Measurements from ENCODE around the gene TARBP2. TPM values are rescaled to one million over a fixed set of nuclear protein-coding genes. Genes with fewer than 3 reads are reported as not detected.

TARBP2 gene
- total RNA-seq, 4 donors from 2014 or later, result 25.7 to 30.3 (median 27.2) TPM

DNA sequence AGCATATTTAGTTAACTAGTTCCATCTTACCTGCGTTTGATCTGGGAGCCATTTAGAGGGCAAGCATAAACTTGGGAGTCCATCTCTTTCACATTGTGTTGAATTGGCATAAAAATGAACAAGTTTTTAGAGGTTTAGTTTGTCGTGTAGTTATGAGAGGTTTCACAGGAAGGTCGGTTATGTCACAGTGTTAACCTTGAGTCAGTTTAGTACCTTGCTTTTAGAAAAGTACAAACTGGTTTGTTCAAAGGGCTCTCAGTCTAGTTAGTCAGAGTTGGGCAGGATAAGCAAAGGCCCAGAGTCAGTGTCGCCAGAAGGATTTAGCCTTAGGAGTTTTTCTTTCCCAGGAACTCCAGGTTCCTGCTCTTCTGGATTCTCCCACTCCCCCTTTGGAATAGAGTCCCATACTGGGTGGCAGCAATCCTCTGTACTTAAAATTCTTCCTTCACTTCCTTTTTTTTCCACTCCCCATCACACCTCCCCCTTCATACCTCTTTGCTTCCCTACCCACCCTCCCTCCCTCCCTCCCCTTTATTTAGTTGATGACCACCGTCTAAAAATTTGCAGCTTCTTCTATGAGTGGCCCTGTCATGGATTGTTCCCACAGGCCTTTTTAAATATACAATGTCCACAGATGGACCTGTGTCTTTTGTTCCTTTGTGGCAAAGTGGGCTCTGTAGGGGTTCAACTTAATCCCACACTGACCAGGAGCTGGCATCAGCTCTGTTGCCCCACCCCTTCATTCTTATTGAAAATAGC, 37.1 kb upstream of the TARBP2 start:
- TF ChIP-seq CTCF (IDR thresholded peaks at IDR 0.05) (no peak), POLR2A (IDR thresholded peaks at IDR 0.05) (no peak)
- H3K27me3 ChIP-seq, result no peaks in the 10 kb centered on the region
- no peaks in the 10 kb centered on the region for H3K9me3 ChIP-seq
- no peak overlapping the region for H3K4me3 ChIP-seq
- no peak overlapping the region for H3K27ac ChIP-seq
- H3K36me3 ChIP-seq, result peaks cover 0 to 100% (median 3%) of the 10 kb centered on the region in 3 donors
- no peak for DNase-seq
- peaks cover 0 to 7% (median 0%) of the 10 kb centered on the region in 4 donors for H3K4me1 ChIP-seq

DNA sequence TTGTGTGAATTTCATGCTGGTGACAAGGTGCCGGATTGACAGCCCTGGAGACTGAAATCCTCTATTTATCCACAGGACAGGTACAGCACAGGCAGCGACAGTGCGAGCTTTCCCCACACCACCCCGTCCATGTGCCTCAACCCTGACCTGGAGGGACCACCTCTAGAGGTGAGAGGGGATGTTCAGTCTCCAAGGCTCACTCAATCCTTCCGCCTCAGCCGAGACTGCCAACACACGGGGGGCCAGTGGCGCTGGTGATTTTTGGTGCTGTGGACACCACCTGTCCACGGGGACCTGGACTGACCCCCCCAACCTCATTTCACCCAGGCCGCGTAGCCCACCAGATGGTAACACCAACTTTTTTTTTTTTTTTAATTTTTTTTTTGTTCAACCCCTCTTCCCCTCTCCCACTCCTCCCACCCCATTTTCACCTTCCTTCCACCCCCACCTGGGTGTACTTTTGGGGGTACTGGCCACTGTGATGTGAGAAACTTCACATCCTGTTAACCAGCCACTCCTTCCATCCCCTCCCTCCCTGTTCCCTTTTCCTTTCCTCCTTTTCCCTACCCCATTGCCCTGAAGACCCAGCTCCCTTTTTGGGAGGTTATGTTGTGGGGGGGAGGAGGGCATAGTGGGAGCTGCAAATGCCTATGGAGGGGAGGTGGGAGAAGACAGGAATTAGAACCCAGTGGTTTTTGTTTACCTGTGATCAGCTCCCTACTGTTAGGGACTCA, 36.2 kb upstream of the TARBP2 start:
- Histone ChIP-seq H3K9me3 (no peaks in the 10 kb centered on the region), H3K4me3 (no peak overlapping the region), H3K36me3 (peaks cover 0 to 100% (median 0%) of the 10 kb centered on the region in 3 donors), H3K27me3 (no peaks in the 10 kb centered on the region), H3K27ac (no peak overlapping the region), H3K4me1 (peaks cover 0 to 7% (median 0%) of the 10 kb centered on the region in 4 donors)
- DNase-seq, result no peak
- TF ChIP-seq POLR2A (IDR thresholded peaks at IDR 0.05) (no peak), CTCF (IDR thresholded peaks at IDR 0.05) (no peak)

- H3K27me3 ChIP-seq, result no peaks in the 10 kb centered on the region
- H3K36me3 ChIP-seq, result peaks cover 0 to 100% (median 0%) of the 10 kb centered on the region in 3 donors
- H3K4me3 ChIP-seq, result no peak overlapping the region
- H3K4me1 ChIP-seq, result peaks cover 0 to 4% (median 0%) of the 10 kb centered on the region in 4 donors
- TF ChIP-seq CTCF (IDR thresholded peaks at IDR 0.05) (no peak), POLR2A (IDR thresholded peaks at IDR 0.05) (no peak)
- no peak overlapping the region for H3K27ac ChIP-seq
- no peak for DNase-seq
- H3K9me3 ChIP-seq, result no peaks in the 10 kb centered on the region
These were observed 35.4 kb upstream of the TARBP2 start for GRCh38 chr12:53465679-53466078.

- H3K9me3 ChIP-seq, result no peaks in the 10 kb centered on the region
- H3K4me1 ChIP-seq, result no peaks in the 10 kb centered on the region
- no peak for TF ChIP-seq POLR2A (IDR thresholded peaks at IDR 0.05)
- no peak for TF ChIP-seq CTCF (IDR thresholded peaks at IDR 0.05)
- H3K27ac ChIP-seq, result no peak overlapping the region
- H3K4me3 ChIP-seq, result no peak overlapping the region
- peaks cover 0 to 100% (median 0%) of the 10 kb centered on the region in 3 donors for H3K36me3 ChIP-seq
- no peaks in the 10 kb centered on the region for H3K27me3 ChIP-seq
- no peak for DNase-seq
These were observed 34.4 kb upstream of the TARBP2 start for GRCh38 chr12:53466640-53467039.

DNA sequence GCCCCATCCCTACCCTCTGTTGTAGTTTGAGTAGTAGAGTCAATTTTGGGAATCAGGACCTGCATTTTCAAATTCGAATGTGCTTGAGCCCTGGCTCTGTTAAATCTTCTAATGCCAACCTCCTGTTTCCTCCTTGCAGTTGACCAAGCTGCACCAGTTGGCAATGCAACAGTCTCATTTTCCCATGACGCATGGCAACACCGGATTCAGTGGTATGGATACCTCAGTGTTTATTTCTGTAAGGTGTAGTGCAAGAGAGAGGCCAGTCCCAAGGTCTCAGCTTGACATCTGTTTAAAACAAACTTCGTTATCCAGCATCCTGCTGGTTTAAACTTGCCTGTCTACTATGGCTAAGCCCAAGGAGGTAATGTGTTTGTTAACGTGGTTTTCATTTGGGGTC, 34.0 kb upstream of the TARBP2 start:
- Histone ChIP-seq H3K9me3 (no peaks in the 10 kb centered on the region), H3K36me3 (peaks cover 0 to 100% (median 0%) of the 10 kb centered on the region in 3 donors), H3K27ac (no peak overlapping the region), H3K27me3 (no peaks in the 10 kb centered on the region), H3K4me3 (no peak overlapping the region), H3K4me1 (no peaks in the 10 kb centered on the region)
- TF ChIP-seq CTCF (IDR thresholded peaks at IDR 0.05), result no peak
- DNase-seq, result no peak

Data from Peyer's patch (tissue), 4 donors.